PC-9 (cell line): ENCODE results near the gene NFATC1. TPM values are rescaled to one million over a fixed set of nuclear protein-coding genes. Genes with fewer than 3 reads are reported as not detected.

Source experiments
- BruUV-seq: library from RNA; stranded (reverse); fragments of 400-500 nt; replicated peaks from 2 replicates; lab custom pipeline; 2021; lab: Mats Ljungman, UMichigan
- CTCF ChIA-PET: fragments of 300-600 bp; sonication (Branson Sonifier 250); formaldehyde crosslinking; loops from one replicate; lab custom pipeline; 2022; ENCODE audit warnings: antibody characterized with exemption; lab: Charles Lee
- POLR2A ChIA-PET: fragments of 300-600 bp; sonication (Branson Sonifier 250); formaldehyde crosslinking; loops from one replicate; lab custom pipeline; 2022; ENCODE audit warnings: antibody characterized with exemption; ENCODE audit not compliant: unreplicated experiment; lab: Charles Lee
- DNase-seq, 2 experiments: peaks; one replicate each; pipeline versions ENCODE4 v3.0.0 to v3.0.0-alpha.2; 2015 to 2022; ENCODE audit warnings: mixed read lengths in 1 of 2
- H2AFZ ChIP-seq: fragments of 200-600 bp; sonication (generic); 2 replicates; pipeline ENCODE4 v1.8.1; 2017; ENCODE audit warnings: antibody characterized with exemption
- H3F3A ChIP-seq: fragments of 200-600 bp; sonication (generic); 2 replicates; pipeline ENCODE4 v1.8.1; 2017; ENCODE audit warnings: antibody characterized with exemption, mild to moderate bottlenecking, low read depth; ENCODE audit not compliant: insufficient read depth
- H3K27ac ChIP-seq: fragments of 200-600 bp; sonication (generic); 2 replicates; pipeline ENCODE4 v1.6.1; 2016; ENCODE audit warnings: mixed run types
- H3K27me3 ChIP-seq: fragments of 200-600 bp; sonication (generic); 2 replicates; pipeline ENCODE4 v1.6.1; 2016; ENCODE audit warnings: low read depth, mixed run types; ENCODE audit not compliant: insufficient read depth
- H3K36me3 ChIP-seq: fragments of 200-600 bp; sonication (generic); 2 replicates; pipeline ENCODE4 v1.6.1; 2016; ENCODE audit warnings: low read depth, mixed run types
- H3K4me1 ChIP-seq: fragments of 200-600 bp; sonication (generic); replicated peaks from 2 replicates; pipeline ENCODE4 v1.6.1; 2016; ENCODE audit warnings: mixed run types; ENCODE audit not compliant: insufficient read depth
- H3K4me2 ChIP-seq: fragments of 200-600 bp; sonication (generic); 2 replicates; pipeline ENCODE4 v1.6.1; 2017; ENCODE audit warnings: mixed run types
- H3K4me3 ChIP-seq: fragments of 200-600 bp; sonication (generic); 2 replicates; pipeline ENCODE4 v1.6.1; 2016; ENCODE audit warnings: mixed run types
- H3K79me2 ChIP-seq: fragments of 200-600 bp; sonication (generic); 2 replicates; pipeline ENCODE4 v1.6.1; 2017; ENCODE audit warnings: low read depth, mixed run types
- H3K9me2 ChIP-seq: fragments of 200-600 bp; sonication (generic); 2 replicates; pipeline ENCODE4 v1.8.1; 2017; ENCODE audit warnings: mild to moderate bottlenecking; ENCODE audit not compliant: insufficient read depth
- H3K9me3 ChIP-seq: fragments of 200-600 bp; sonication (generic); 2 replicates; pipeline ENCODE4 v1.8.1; 2016; ENCODE audit warnings: low read depth; ENCODE audit not compliant: insufficient read depth
- H4K20me1 ChIP-seq: fragments of 200-600 bp; sonication (generic); 2 replicates; pipeline ENCODE4 v1.8.1; 2017; ENCODE audit not compliant: insufficient read depth
- EZH2 ChIP-seq: fragments of 200-600 bp; sonication (generic); IDR thresholded peaks from 2 replicates; pipeline ENCODE4 v1.8.0; 2017; ENCODE audit warnings: antibody characterized with exemption, low read depth
- intact Hi-C: fragments of 100-400 bp; cut with micrococcal nuclease; formaldehyde crosslinking; loops from one replicate; pipeline ENCODE4 v1.10.0; 2022; ENCODE audit not compliant: unreplicated experiment
- total RNA-seq: library from RNA; stranded (reverse); gene quantifications from 2 replicates; pipeline ENCODE4 v1.2.3, GENCODE V29; 2021
- TF ChIP-seq, protein P1 (sequence below): fragments of 200-600 bp; sonication (generic); conservative IDR thresholded peaks from 2 replicates; pipeline ENCODE4 v1.6.1; 2017; ENCODE audit warnings: mixed run types, antibody characterized with exemption, mild to moderate bottlenecking, moderate library complexity

NFATC1 gene
- total RNA-seq, 1 experiment from 2014 or later, result 2.6 TPM

- no peak overlapping the region for H3K27ac ChIP-seq
- H3K9me2 ChIP-seq, result no peaks in the 10 kb centered on the region
- no peaks in the 10 kb centered on the region for H3K4me1 ChIP-seq
- no peak overlapping the region for H3K4me2 ChIP-seq
- H3F3A ChIP-seq, result no peaks in the 10 kb centered on the region
- no peaks in the 10 kb centered on the region for H3K36me3 ChIP-seq
- no peak overlapping the region for H3K4me3 ChIP-seq
- H3K79me2 ChIP-seq, result no peaks in the 10 kb centered on the region
- ChIA-PET POLR2A (no interaction called here), CTCF (no interaction called here)
- no peaks in the 10 kb centered on the region for H4K20me1 ChIP-seq
- TF ChIP-seq, protein P1, sequence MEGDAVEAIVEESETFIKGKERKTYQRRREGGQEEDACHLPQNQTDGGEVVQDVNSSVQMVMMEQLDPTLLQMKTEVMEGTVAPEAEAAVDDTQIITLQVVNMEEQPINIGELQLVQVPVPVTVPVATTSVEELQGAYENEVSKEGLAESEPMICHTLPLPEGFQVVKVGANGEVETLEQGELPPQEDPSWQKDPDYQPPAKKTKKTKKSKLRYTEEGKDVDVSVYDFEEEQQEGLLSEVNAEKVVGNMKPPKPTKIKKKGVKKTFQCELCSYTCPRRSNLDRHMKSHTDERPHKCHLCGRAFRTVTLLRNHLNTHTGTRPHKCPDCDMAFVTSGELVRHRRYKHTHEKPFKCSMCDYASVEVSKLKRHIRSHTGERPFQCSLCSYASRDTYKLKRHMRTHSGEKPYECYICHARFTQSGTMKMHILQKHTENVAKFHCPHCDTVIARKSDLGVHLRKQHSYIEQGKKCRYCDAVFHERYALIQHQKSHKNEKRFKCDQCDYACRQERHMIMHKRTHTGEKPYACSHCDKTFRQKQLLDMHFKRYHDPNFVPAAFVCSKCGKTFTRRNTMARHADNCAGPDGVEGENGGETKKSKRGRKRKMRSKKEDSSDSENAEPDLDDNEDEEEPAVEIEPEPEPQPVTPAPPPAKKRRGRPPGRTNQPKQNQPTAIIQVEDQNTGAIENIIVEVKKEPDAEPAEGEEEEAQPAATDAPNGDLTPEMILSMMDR, result no peak
- TF ChIP-seq EZH2, result no peak
- no peak overlapping the region for H2AFZ ChIP-seq
- H3K27me3 ChIP-seq, result peaks cover 83% of the 10 kb centered on the region
- intact Hi-C loops, result no loop called here
- no peak for DNase-seq
- no TSS peak for BruUV-seq
- no peaks in the 10 kb centered on the region for H3K9me3 ChIP-seq
Observed at GRCh38 chr18:79556829-79557585, 161.3 kb downstream of the NFATC1 start.

- POLR2A ChIA-PET, result no interaction called here
- no peaks in the 10 kb centered on the region for H3K4me1 ChIP-seq
- H3K27ac ChIP-seq, result no peak overlapping the region
- peaks cover 76% of the 10 kb centered on the region for H3K27me3 ChIP-seq
- no peaks in the 10 kb centered on the region for H3F3A ChIP-seq
- no peaks in the 10 kb centered on the region for H3K9me3 ChIP-seq
- intact Hi-C loops, result no loop called here
- H3K4me2 ChIP-seq, result no peak overlapping the region
- H3K4me3 ChIP-seq, result no peak overlapping the region
- TF ChIP-seq, protein P1, result no peak
- TF ChIP-seq EZH2, result no peak
- CTCF ChIA-PET, result no interaction called here
- DNase-seq, result no peak
- BruUV-seq, result no TSS peak
- H3K79me2 ChIP-seq, result no peaks in the 10 kb centered on the region
- no peaks in the 10 kb centered on the region for H3K36me3 ChIP-seq
- H2AFZ ChIP-seq, result no peak overlapping the region
- no peaks in the 10 kb centered on the region for H4K20me1 ChIP-seq
- no peaks in the 10 kb centered on the region for H3K9me2 ChIP-seq
Observed at GRCh38 chr18:79558196-79558932, 162.6 kb downstream of the NFATC1 start.

GRCh38 chr18:79558933-79559416 lies 163.2 kb downstream of the NFATC1 start:
- POLR2A ChIA-PET, result no interaction called here
- no peak for DNase-seq
- CTCF ChIA-PET, result no interaction called here
- Histone ChIP-seq H3K27ac (no peak overlapping the region), H3K9me2 (no peaks in the 10 kb centered on the region), H3K36me3 (no peaks in the 10 kb centered on the region), H4K20me1 (no peaks in the 10 kb centered on the region), H3K4me3 (no peak overlapping the region), H2AFZ (no peak overlapping the region), H3F3A (no peaks in the 10 kb centered on the region), H3K9me3 (no peaks in the 10 kb centered on the region), H3K4me2 (no peak overlapping the region), H3K79me2 (no peaks in the 10 kb centered on the region), H3K4me1 (no peaks in the 10 kb centered on the region), H3K27me3 (peaks cover 76% of the 10 kb centered on the region)
- TF ChIP-seq EZH2, result no peak
- TF ChIP-seq, protein P1, result no peak
- BruUV-seq, result no TSS peak
- intact Hi-C loops, result no loop called here
